Hematopoietic multipotent progenitor cell treated with erythropoietin and hydrocortisone succinate and interleukin-3 and kit ligand, for 8 days (in vitro differentiated cells): ENCODE data around the gene HIPK2.

Experiments used
- DNase-seq: peaks from one replicate; pipeline ENCODE4 v3.0.0-alpha.2; 2015

Gene HIPK2

GRCh38 chr7:139580435-139580834 is 197.4 kb downstream of the HIPK2 start:
- DNase-seq, result no peak

GRCh38 chr7:139576179-139576973 is 201.4 kb downstream of the HIPK2 start:
- no peak for DNase-seq

- DNase-seq, result no peak
Observed at GRCh38 chr7:139575338-139575680, 202.5 kb downstream of the HIPK2 start.

- no peak for DNase-seq
Observed at GRCh38 chr7:139574618-139575337, 203.0 kb downstream of the HIPK2 start.

DNA sequence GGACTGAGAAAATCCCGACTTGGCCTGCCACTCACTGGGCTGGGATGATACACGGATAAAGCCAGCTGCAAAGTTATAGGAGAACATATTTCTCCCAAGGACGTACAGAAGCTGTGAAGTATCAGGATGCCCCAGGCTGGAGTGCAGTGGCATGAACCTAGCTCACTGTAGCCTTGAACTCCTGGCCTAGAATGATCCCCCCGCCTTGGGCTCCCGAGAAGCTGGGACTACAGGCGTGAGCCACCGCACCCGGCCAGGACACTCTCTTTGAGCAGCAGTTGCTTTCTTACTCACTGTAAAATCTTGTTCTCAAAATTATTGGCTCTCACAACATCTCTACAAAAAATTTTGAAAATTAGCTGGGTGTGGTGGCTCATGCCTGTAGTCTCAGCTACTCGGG is 203.9 kb downstream of the HIPK2 start:
- DNase-seq, result no peak

- DNase-seq, result no peak
Observed at GRCh38 chr7:139572704-139573385, 205.0 kb downstream of the HIPK2 start.

DNA sequence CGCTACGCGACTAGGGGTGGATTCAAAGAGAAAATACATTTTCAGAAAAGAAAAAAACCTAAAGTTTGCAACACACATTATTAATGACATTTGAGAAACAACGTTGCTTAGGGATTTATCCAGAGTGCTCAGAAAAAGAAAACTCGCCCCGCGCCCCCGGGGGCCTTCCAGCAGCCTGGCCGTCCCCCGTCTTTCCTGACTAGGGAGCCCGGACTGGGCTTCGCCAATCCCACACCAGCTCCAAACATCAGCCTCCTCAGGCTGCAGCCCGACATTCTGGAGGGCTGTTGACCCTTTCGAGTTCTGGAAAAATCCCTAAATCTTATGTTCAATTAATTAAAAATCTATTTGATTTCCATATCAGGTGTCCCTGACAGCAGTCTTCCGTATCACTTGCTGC is 205.7 kb downstream of the HIPK2 start:
- no peak for DNase-seq

DNA sequence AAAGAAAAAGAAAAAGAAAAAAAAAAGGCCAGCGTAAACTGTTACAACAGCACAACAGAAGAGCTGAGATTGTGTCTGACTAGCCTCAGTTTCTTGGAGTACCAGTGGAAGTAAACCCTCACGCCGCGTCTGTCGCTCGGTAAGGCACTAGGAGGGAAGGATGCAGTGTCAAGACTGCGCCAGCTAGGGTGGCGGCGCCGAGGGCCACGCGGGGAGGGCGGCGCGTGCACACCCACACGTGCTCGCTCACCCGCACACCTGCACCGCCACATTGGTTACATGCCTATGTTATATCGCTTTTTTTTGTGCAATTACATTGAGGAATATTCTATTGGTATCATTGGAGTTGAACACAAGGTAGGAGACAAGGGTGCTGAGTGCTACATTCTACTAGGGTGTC is 206.1 kb downstream of the HIPK2 start:
- no peak for DNase-seq

DNA sequence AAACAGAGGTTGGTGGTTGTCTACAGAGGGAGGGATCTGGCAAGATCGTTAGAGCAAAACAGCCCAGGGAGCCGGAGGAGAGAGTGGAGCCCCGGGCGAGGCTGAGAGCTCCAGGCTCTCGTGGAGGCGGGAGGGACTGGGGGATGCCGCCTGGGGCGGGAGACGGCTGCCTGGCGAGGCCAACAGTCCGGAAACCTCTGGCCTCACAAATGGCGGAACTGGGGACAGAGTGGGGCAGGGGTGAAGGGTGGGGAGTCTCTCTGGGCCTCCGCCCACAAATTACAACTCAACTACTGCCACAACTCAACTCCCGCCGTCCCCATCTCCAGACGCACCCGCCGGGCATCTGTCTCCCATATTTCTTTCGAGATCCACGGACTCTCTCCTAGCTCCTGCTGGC is 206.6 kb downstream of the HIPK2 start:
- no peak for DNase-seq

DNA sequence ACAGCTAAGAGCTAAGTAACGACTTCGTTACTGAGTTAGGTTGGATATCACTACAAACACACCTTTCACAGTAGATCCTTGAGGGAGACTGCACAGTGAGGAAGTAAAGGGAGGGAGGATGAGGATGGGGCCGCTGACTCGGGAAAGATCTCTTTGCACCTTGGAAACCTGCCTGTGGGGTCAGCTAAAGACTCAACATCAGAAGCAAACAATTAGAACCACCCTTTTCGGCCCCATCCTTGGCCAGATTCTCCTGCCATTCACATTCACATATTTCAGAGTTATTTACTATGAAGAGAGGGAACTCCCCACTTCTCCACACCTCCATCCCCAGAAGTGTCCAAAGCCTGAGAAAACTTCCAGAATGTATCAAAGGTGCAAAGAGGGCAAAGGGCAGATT is 207.2 kb downstream of the HIPK2 start:
- no peak for DNase-seq

GRCh38 chr7:139570119-139570518 is 207.7 kb downstream of the HIPK2 start:
- no peak for DNase-seq

GRCh38 chr7:139568813-139569490 is 208.8 kb downstream of the HIPK2 start:
- no peak for DNase-seq

DNA sequence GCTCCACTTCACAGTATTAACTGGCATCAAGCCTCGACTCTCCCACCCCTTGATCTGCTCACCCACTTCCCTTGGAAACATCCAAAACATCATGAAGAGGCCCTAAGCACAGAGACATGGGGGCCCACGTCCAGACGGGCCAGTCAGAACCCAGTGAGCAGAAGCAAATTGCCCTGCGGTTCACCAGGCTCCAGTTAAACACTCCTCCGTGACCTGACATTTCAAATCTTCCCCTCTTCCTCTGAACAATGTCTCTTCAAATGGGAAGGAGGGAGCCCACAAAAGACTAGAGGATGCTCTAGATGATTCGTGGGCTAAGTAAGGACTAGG is 209.5 kb downstream of the HIPK2 start:
- DNase-seq, result no peak

- DNase-seq, result no peak
Observed at GRCh38 chr7:139567647-139568345, 210.0 kb downstream of the HIPK2 start.

GRCh38 chr7:139566736-139567646 is 210.8 kb downstream of the HIPK2 start:
- no peak for DNase-seq

GRCh38 chr7:139566075-139566474 is 211.7 kb downstream of the HIPK2 start:
- no peak for DNase-seq

- no peak for DNase-seq
Observed at GRCh38 chr7:139563856-139564255, 213.9 kb downstream of the HIPK2 start.

DNA sequence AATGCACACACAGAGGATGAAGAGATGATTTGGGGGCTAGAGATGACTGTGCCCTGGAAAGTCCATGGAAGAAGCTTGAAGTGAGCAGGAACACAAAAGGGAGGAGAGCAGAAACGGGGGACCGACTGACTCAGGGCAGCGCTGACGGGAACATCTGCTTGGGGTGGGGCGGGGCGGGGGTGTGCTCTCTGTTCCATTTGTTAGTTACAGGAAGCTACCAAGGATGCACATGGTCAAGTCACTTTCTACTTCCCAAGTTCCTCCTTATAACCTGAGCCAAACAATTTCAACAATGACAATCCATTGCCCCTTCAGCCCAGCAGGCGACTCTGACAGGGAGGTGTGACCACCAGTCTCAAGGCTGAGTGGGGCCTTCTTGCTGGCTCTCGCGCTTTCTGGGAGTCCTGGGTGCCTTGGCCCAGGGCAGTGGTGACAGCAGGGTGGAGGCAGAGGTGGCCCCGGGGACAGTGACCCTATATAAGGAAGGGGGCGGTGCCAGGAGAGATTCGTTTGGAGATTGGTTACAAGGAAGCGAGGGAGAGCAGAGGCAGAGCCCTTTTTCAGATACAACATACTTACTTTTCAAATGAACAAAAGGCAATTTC is 214.7 kb downstream of the HIPK2 start:
- DNase-seq, result no peak

GRCh38 chr7:139562491-139562890 is 215.3 kb downstream of the HIPK2 start:
- no peak for DNase-seq

DNA sequence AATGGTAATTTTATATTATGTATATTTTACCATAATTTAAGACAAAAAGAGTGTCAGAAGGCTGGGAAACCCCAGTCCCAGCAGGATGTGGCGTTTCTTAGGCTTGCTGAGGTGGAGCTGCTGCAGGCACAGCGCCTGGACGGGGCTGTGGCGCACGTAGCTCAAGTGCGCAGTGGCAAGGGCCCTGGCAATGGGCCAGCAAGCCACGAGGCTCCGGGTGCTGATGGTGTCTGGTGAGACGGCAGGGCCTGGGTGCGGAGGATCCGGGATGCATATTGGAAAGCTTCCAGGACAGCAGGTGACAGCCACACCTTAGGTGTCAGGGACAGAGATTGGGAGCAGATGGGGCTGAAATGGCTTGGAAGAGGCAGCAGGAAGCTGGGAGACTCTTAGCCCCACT is 217.1 kb downstream of the HIPK2 start:
- DNase-seq, result no peak

- DNase-seq, result no peak
Observed at GRCh38 chr7:139560199-139560598, 217.6 kb downstream of the HIPK2 start.
